HUES48 (cell line): ENCODE data around the gene DLST.

Source experiments
- H3K27ac ChIP-seq: one replicate; pipeline ENCODE4 v1.7.0; 2013; ENCODE audit warnings: low read depth, low read length, inconsistent platforms
- H3K27me3 ChIP-seq: 2 replicates; pipeline ENCODE4 v1.6.1; 2013; ENCODE audit warnings: mild to moderate bottlenecking, low read length; ENCODE audit not compliant: control insufficient read depth, insufficient read depth
- H3K36me3 ChIP-seq: 2 replicates; pipeline ENCODE4 v1.6.1; 2013; ENCODE audit warnings: low read length; ENCODE audit not compliant: control insufficient read depth, insufficient read depth
- H3K4me1 ChIP-seq: 2 replicates; pipeline ENCODE4 v1.6.1; 2013; ENCODE audit warnings: mild to moderate bottlenecking, low read length; ENCODE audit not compliant: control insufficient read depth, insufficient read depth
- H3K4me3 ChIP-seq: 2 replicates; pipeline ENCODE4 v1.5.1; 2013; ENCODE audit warnings: mild to moderate bottlenecking, low read depth, low read length
- H3K9ac ChIP-seq: 2 replicates; pipeline ENCODE4 v1.6.1; 2013; ENCODE audit warnings: mild to moderate bottlenecking, low read depth, low read length, moderate library complexity
- H3K9me3 ChIP-seq: 2 replicates; pipeline ENCODE4 v1.6.1; 2013; ENCODE audit warnings: low read length; ENCODE audit not compliant: control insufficient read depth, insufficient read depth

The DLST gene

DNA sequence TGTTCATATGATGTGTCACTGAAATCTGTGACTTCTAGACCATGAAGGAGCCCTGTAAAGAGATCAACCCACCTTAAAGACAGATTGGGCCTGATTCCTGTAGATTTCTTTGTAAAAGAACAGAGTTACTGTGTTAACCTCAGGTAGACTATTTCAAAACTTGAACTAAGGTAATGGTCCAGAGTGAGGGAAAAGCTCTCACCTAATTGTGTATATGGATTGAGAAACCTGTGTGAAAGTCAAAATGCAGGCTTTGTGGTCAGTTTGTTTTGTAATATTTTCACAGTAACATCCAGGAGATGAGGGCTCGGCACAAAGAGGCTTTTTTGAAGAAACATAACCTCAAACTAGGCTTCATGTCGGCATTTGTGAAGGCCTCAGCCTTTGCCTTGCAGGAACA is 16.4 kb downstream of the DLST start:
- H3K27ac ChIP-seq = no peak overlapping the region
- H3K4me3 ChIP-seq = no peak overlapping the region
- H3K36me3 ChIP-seq = peaks cover 97% of the 10 kb centered on the region
- no peak overlapping the region for H3K9ac ChIP-seq
- 0 out of 2 replicates have a peak, but pooled peaks cover 4% of the 10 kb centered on the region for H3K4me1 ChIP-seq
- no peaks in the 10 kb centered on the region for H3K9me3 ChIP-seq
- H3K27me3 ChIP-seq = no peaks in the 10 kb centered on the region

DNA sequence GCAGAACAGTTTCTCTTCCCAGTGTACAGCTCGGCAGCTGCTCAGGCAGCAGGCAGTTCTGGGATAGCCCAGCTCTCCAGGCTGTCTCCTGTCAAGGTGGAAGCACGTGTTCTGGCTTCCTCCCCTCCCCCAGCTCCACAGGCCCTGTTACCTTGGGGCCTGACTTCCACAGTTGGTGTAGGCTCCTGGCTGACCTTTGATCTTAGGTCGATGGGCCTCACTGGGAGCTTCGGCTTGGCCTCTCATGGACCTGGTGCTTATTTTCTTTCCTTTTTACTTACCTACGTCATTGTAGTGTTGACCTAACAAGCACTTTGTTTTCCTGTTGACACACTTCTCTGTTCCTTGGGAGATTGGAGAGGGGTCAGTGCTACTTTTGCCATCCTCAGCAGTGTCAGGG is 17.0 kb downstream of the DLST start:
- 0 out of 2 replicates have a peak, but pooled peaks cover 4% of the 10 kb centered on the region for H3K4me1 ChIP-seq
- no peak overlapping the region for H3K4me3 ChIP-seq
- no peak overlapping the region for H3K27ac ChIP-seq
- H3K36me3 ChIP-seq = peaks cover 96% of the 10 kb centered on the region
- H3K9me3 ChIP-seq = no peaks in the 10 kb centered on the region
- no peaks in the 10 kb centered on the region for H3K27me3 ChIP-seq
- no peak overlapping the region for H3K9ac ChIP-seq

DNA sequence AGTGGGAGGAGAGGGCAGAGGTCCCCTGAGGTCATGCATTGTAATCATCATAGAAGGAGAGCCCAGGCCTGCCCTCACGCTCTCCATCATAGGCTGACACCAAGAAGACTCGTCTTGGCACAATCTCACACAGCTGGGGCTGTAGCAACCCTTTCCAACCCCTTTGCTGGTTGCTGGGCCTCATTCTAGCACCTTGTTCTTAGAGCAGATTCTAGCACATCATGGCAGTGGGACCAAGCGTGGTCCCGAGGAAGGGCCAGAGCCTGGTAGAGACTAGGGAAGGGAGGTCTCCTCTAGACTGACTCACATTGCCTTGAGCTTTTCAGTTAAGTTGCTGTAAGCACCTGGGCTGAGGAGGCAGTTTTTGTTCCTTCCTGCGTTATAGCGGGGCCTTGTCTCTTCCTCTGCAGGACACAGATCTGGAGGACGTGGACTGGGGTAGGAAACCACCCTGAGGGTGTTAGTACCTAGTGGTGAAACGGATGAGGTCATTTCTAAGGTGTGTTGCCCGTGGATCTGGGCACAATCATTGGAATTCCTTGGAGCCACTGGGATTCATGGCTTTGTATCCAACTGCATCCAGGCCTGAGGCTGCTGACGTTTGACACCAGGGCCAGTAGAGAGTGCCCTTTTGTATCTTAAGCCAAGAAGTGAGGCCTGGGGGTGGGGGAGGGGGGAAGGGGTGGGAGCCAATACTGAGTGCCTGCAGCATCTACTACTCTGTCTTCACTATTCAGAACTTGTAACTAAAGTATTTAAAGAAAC is 21.4 kb downstream of the DLST start:
- Histone ChIP-seq H3K9me3 (no peaks in the 10 kb centered on the region), H3K27me3 (no peaks in the 10 kb centered on the region), H3K36me3 (peaks cover 69% of the 10 kb centered on the region), H3K4me3 (no peak overlapping the region), H3K27ac (no peak overlapping the region), H3K9ac (no peak overlapping the region), H3K4me1 (0 out of 2 replicates have a peak, but pooled peaks cover 4% of the 10 kb centered on the region)

DNA sequence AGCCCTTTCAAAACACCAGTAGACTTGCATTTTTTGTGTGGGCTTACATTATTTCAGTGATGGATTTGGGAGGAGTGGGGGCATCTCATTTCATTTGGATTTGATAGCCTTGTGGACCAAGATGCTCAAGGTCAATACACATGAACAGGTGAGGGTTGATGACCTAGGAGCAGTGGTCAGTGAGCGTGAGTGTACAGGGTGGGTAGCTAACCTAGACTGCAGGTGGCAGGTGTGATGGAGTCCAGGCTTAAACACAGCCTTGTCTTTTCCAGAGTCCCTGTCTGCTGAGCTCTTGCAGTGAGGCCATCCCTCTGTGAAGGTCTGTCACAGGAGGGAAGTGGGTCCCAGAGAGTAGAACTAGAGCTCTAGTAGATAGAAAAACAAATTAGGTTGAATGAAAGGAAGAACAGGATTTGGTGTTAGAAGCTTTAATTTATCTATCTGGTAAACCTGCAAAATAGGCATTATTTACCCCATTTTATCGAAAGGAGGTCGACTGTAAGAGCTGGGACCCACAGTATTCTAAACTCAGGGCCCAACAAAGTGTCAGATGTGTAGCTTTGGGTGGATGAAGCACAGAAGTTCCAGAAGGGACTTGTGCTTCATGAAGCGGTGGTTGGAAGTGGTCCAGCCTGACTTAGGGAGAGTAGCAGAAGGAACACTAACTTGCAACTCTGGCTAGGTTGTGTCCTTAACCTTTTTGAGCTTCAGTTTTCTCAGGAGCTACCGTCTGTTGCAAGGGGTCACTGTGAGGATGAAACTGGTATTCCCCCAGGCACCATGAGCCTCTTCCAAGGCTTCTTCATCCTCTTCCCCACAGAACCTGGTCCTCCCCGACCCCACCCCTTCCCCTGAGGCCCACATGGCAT is 23.2 kb downstream of the DLST start:
- Histone ChIP-seq H3K27ac (no peak overlapping the region), H3K9ac (no peak overlapping the region), H3K4me3 (no peak overlapping the region), H3K27me3 (no peaks in the 10 kb centered on the region), H3K4me1 (0 out of 2 replicates have a peak, but pooled peaks cover 4% of the 10 kb centered on the region), H3K36me3 (peaks cover 51% of the 10 kb centered on the region), H3K9me3 (no peaks in the 10 kb centered on the region)

DNA sequence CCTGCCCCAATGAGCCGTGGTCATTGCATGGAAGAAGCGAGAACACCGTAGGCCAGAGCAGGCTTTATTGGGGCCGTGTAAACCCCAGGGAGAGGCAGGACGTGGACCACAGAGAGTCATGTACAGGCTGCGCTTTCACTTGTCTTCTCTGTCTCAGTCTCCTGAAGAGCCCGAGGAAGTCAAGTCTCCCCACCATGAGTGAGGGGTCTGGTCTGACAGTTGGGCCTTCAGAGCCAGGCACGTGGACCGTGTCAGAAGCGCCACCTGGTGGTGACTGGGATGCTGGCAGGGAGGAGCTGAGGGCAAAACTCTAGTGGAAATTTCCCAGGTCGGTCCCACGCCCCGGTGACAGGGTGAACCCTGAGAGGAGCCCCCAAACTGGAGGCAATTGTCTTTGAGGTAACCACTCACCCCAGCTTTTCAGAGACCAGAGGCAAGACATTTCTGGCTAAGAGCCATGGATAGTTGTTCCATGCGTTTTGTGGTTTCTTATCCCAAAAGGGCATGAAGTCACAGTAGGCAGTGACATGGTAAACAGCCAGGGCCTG is 24.0 kb downstream of the DLST start:
- Histone ChIP-seq H3K4me1 (0 out of 2 replicates have a peak, but pooled peaks cover 4% of the 10 kb centered on the region), H3K27me3 (no peaks in the 10 kb centered on the region), H3K9me3 (no peaks in the 10 kb centered on the region), H3K36me3 (peaks cover 43% of the 10 kb centered on the region), H3K9ac (no peak overlapping the region), H3K27ac (no peak overlapping the region), H3K4me3 (no peak overlapping the region)

DNA sequence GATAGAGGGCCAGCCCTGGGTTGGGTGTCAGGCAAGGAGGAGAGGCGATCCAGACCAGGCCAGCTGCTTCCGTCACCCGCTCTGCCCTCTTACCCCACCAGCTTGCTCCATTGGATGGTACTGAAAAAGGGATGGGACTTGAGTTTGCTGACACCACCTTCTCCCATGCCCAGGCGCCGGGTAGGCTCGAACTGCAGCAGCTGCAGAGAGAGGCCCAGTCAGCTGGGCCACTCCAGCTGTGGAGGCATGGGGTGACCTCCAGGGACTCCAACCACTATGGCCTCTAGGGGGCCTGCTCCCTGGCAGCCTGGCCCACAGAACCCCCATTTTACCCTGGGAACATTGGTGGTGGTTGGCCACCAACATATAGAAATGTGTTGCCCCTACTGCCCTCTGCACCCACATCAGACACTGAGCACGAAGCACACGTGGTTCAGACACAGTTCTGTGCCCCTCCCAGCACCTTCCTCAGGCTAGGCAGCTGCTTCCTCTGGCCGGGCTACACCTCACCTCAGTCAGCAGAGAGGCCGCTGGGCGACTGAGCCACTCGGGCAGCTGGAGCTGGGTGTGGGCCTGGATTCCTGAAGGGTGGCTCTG is 25.3 kb downstream of the DLST start:
- no peaks in the 10 kb centered on the region for H3K27me3 ChIP-seq
- no peak overlapping the region for H3K4me3 ChIP-seq
- no peaks in the 10 kb centered on the region for H3K9me3 ChIP-seq
- H3K27ac ChIP-seq = no peak overlapping the region
- H3K36me3 ChIP-seq = peaks cover 30% of the 10 kb centered on the region
- H3K4me1 ChIP-seq = 0 out of 2 replicates have a peak, but pooled peaks cover 4% of the 10 kb centered on the region
- no peak overlapping the region for H3K9ac ChIP-seq

DNA sequence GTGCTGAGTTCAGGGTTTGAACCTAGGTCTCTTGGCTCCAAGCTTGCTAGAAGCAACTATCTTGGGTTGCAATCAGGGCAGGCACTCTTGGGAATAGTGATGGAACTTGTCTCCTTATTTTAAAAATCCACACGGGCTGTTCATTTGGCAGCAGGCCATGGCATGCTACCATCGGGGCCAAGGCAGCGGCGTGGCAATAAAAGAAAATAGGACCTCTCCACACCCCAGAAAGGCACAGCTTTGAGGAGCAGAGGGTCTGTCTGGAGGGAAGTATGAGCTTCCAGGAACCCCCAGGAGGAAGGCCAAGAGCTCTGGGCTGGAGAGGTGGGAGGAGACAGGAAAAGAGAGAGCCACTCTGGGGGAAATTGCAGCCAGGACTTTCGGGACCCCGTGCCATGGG is 26.0 kb downstream of the DLST start:
- H3K9ac ChIP-seq = no peak overlapping the region
- peaks cover 23% of the 10 kb centered on the region for H3K36me3 ChIP-seq
- H3K27ac ChIP-seq = no peak overlapping the region
- 0 out of 2 replicates have a peak, but pooled peaks cover 3% of the 10 kb centered on the region for H3K4me1 ChIP-seq
- no peak overlapping the region for H3K4me3 ChIP-seq
- no peaks in the 10 kb centered on the region for H3K9me3 ChIP-seq
- no peaks in the 10 kb centered on the region for H3K27me3 ChIP-seq

DNA sequence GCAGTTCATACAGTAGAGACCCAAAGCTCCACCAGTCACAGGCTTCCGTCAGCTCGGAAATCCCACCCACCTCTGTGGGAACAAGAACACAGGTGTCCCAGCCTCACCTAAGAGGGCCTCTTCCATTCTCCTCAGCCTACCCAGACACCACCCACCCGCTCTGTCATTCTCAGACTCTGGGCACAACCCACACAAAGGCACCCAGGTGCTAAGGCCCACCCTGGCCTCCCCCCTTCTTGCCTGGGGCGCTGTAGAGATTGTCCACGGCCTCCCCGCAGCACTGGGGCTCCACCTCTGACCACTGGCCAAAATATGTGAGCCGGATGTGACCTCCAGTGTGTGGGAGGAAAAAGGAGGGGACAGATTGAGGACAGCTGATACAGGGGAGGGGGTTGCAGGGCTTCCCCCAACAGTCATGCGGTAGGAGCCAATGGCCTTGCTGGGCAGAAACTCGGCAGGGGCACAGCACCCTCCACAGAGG is 27.2 kb downstream of the DLST start:
- H3K9ac ChIP-seq = no peak overlapping the region
- no peaks in the 10 kb centered on the region for H3K9me3 ChIP-seq
- no peak overlapping the region for H3K27ac ChIP-seq
- H3K36me3 ChIP-seq = peaks cover 13% of the 10 kb centered on the region
- no peaks in the 10 kb centered on the region for H3K4me1 ChIP-seq
- no peaks in the 10 kb centered on the region for H3K27me3 ChIP-seq
- H3K4me3 ChIP-seq = no peak overlapping the region

DNA sequence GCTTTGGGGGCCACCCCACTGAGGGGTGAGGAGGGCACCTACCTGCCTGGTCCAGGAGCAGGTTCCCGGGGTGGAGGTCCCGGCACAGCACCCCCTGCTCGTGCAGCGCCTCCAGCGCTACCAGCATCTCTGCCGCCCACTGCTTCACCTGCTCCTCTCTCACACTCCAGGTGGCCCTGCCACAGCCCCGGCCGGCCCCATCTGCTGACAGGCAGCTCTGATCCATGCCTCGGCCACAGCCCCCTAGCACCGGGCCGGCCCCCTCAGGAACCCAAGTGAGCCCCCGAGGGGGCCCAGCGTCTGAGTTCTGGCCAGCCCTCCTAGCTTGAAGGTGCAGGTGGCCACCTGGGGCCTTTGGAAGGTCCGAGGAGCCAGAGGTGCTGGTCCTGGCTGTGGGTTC is 27.8 kb downstream of the DLST start:
- Histone ChIP-seq H3K9me3 (no peaks in the 10 kb centered on the region), H3K27me3 (no peaks in the 10 kb centered on the region), H3K4me3 (no peak overlapping the region), H3K4me1 (no peaks in the 10 kb centered on the region), H3K36me3 (peaks cover 7% of the 10 kb centered on the region), H3K27ac (no peak overlapping the region), H3K9ac (no peak overlapping the region)

DNA sequence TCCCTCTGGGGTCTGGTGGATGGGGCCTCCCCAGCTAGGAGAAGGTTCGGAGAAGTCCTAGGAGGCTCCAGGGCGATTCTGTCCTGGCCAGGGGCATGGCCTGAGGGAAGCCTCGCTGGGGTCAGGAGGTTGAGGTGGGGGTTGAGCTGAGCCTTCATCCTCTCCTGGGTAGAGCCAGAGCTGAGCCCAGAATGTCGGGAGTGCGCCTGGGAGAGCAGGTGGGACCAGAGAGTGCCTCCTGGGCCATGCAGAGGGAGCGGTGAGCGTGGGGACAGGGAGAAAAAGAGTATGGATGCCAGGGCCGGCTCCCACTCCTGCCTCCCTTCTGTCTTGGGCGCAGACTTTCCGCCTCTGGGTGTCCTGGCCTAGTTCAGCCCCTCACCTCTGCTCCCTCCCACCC is 28.2 kb downstream of the DLST start:
- Histone ChIP-seq H3K4me3 (no peak overlapping the region), H3K9me3 (no peaks in the 10 kb centered on the region), H3K4me1 (no peaks in the 10 kb centered on the region), H3K27ac (no peak overlapping the region), H3K36me3 (peaks cover 5% of the 10 kb centered on the region), H3K9ac (no peak overlapping the region), H3K27me3 (no peaks in the 10 kb centered on the region)
